GM19455 (cell line): Measurements from ENCODE around the gene RCN2.

ENCODE experiments used
- ATAC-seq: cut with Tn5 transposase; IDR thresholded peaks from one replicate; pipeline ENCODE4 v1.9.1; 2021; ENCODE audit not compliant: unreplicated experiment

The RCN2 gene

GRCh38 chr15:76973362-76973743 lies 41.8 kb downstream of the RCN2 start:
- ATAC-seq, result no peak

- ATAC-seq, result no peak
These were observed 42.4 kb downstream of the RCN2 start for GRCh38 chr15:76973906-76974305.

- ATAC-seq, result no peak
These were observed 43.0 kb downstream of the RCN2 start for GRCh38 chr15:76974456-76975036.

GRCh38 chr15:76976141-76976540 lies 44.6 kb downstream of the RCN2 start:
- ATAC-seq, result no peak

GRCh38 chr15:76976572-76977270 lies 45.2 kb downstream of the RCN2 start:
- ATAC-seq, result no peak

- ATAC-seq, result no peak
These were observed 47.2 kb downstream of the RCN2 start for GRCh38 chr15:76978522-76979330.

GRCh38 chr15:76979331-76979925 lies 47.9 kb downstream of the RCN2 start:
- ATAC-seq, result no peak

GRCh38 chr15:76979996-76980520 lies 48.5 kb downstream of the RCN2 start:
- no peak for ATAC-seq

DNA sequence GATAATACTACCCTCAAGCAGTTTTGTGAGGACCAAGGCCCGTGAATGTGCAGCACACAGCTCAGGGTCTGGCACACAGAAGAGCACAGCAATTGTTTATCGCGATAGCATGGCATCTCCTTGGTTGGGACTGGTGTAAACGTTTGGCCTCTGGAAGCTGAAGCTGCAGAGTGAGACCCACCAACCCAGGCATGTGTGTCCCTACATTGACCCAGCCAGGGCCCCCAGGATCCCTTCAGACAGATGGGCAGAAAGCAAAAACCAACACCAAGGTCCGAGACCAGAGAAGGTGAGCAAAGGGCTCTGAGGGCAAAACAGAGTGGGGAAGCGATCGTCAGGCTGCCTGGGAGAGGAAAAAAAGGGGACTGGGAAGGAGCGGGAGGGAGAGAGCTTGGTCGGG lies 50.8 kb downstream of the RCN2 start:
- no peak for ATAC-seq

DNA sequence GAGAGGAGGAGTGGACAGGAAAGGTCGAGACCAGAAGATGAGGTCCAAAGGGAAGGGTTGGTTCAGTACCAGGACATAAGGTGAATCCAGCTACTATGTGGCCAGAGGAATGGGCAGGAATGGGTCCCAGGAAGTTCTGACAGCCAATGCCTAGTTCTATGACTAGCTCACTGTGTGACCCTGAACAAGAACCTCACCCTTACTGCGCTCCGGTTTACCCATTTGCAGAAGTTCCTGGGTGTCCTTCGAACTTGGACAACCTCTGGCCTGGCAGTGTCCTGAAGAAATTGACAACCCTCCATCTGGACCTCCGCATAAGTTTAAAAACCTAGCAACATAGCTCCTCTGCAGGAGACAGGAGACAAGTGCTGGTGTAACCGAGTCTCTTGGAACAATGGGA lies 51.2 kb downstream of the RCN2 start:
- no peak for ATAC-seq

DNA sequence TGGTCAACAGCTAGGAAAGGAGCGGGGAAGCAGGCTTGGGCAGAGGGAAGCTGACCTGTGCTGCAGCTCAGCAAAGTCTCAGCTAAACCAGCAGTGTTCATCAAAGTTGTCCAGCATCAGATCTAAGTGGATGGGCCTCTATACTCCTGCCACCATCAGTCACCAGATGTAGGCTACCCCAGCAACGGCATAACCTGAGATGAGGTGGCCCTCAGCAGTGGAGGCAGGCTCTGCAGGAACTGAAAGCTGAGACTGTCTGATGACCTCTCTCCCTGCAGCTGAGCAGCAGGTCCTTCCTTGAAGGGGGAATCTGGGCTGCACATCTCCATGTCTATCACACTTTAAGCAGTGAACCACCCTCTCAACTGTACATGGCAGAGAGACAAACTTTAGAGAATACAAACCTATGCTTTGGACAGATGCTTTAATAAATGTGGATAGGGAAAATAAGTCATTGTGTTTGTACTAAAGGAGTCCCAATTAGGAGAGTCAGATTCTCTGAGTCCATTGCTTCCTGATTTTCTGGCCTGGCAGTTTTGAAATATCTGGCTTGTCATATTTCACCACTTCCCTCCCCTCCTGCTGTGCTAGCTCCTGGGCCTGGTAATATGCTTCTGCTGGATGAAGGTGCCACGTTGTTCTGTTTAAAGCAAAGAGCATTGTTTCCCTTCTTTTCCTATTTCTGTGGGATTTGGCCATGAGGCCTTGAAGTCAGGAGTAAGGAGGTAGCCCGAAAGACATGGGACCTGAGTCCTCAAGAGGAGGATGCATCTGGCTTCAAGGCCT lies 52.2 kb downstream of the RCN2 start:
- ATAC-seq, result no peak

GRCh38 chr15:76986743-76987142 lies 55.2 kb downstream of the RCN2 start:
- ATAC-seq, result no peak

- no peak for ATAC-seq
These were observed 55.7 kb downstream of the RCN2 start for GRCh38 chr15:76987276-76987675.

DNA sequence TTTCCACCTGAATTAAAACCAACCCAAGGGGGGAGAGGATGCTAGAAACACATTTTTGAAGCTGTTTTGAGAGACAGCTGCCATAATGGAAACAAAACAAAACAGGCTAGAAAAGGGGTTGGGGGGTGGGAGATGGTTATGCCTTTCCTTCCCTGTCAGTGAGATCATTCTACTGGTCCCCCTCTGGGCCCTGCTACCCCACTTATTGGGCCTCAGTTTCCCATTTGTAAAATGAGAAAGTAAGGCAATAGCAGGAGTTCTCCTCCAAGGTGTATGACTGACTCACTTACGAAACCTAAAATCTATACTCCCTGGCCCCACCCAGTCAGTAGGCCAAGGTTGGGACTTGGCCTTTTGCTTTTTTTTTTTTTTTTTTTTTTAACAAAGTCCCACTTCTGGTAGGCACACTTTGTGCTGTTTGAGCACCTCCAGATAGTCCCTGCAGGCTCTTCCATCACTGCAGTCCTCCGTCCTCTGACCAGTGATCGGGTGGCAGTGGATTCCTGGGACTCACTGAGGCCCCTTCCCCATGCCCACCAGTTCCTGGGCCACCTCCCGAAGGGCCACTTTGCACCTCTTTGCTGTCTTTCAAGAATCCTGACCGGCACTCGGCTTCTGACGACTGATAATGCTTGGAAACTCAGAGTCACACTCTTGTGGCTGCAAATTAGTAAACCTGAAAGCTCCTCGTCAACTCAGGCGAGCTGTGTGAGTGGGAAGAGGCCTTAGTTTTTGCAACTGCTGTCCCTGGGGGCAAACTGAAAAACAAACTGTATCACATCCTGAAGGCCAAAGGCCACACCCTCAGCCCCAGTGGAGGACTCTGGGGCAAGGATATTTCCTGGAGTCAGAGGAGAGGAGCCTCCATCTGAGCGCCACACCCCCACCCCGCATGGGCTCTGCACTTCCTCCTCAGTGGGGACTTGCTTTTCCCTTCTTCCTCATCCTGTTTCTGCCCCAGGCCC lies 56.6 kb downstream of the RCN2 start:
- ATAC-seq, result peak; percentile 73

- ATAC-seq, result peak; percentile 17
These were observed 57.6 kb downstream of the RCN2 start for GRCh38 chr15:76988867-76989780.

DNA sequence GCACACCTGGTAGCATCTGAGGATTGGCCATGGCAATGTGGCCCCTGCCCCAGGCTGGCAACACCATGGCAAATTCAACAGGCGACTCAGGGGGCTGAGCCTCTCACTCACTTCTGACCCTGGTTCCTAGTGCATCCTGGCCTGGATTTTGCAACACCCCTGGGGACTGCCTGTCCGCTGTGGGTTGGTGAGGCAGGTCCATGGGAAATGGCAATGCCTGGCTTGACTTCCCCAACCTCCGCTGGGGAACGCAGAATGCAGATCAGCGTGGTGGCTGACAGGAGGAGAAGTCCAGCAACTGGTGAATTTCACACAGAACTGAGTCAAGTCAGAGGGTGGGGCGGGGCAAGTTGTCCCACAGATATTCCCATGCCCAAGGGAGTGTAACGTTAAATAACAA lies 59.5 kb downstream of the RCN2 start:
- no peak for ATAC-seq

- ATAC-seq, result no peak
These were observed 60.4 kb downstream of the RCN2 start for GRCh38 chr15:76991741-76992645.
